ENCODE results near the gene SLC9A9. TPM values are rescaled to one million over a fixed set of nuclear protein-coding genes. Genes with fewer than 3 reads are reported as not detected.

Gene SLC9A9
- total RNA-seq, 4 donors from 2014 or later: 10.1 to 27.2 (median 16.7) TPM

- TF ChIP-seq EP300 (IDR thresholded peaks at IDR 0.05) (no peak), POLR2A (IDR thresholded peaks at IDR 0.05) (no peak), POLR2AphosphoS5 (IDR thresholded peaks at IDR 0.05) (no peak)
- ATAC-seq: no peak
- no peaks in the 10 kb centered on the region for H3K27me3 ChIP-seq
- H3K36me3 ChIP-seq: no peaks in the 10 kb centered on the region
- no peaks in the 10 kb centered on the region for H3K9me3 ChIP-seq
- 52 to 67% methylated on average over 1 to 2 of the region's 3 CpGs for WGBS, 2 donors (ENCODE audit: low coverage in 1 of 2)
- peak overlapping the region in 3 of 4 donors; percentile 55 to 72 (median 58) for H3K27ac ChIP-seq
- no peak overlapping the region for H3K4me3 ChIP-seq
- peaks cover 0 to 20% (median 7%) of the 10 kb centered on the region in 3 donors for H3K4me1 ChIP-seq
Measured at GRCh38 chr3:143242101-143242500, 606.2 kb downstream of the SLC9A9 start.

DNA sequence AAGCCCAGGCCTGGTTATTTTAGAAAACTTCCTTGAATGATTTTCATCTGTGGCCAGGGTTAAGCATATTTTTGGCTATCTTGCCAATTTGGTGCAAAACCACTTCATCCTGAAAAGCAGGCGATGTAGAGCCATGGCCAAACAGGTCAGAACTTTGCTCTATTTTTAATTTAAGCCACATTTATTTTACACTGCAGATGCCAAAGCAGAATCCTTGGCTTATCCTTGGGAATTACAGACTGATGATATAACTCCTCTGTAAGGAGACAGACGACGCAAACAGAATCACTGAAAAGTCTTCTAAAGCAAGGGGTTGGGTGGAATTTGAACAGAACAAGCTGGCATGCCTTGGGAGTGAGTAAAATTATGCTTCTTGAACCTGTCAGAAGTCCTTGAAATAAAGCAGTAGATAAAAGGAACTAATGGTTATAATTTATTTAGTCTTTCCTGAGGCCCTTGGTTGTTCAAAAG is 606.8 kb downstream of the SLC9A9 start:
- Histone ChIP-seq H3K4me1 (peaks cover 0 to 20% (median 7%) of the 10 kb centered on the region in 3 donors), H3K9me3 (no peaks in the 10 kb centered on the region), H3K36me3 (no peaks in the 10 kb centered on the region), H3K27ac (peak overlapping the region in 3 of 4 donors; percentile 55 to 72 (median 58)), H3K4me3 (no peak overlapping the region), H3K27me3 (no peaks in the 10 kb centered on the region)
- peak; percentile 59 for ATAC-seq
- TF ChIP-seq POLR2AphosphoS5 (IDR thresholded peaks at IDR 0.05): peak; percentile 52
- no peak for TF ChIP-seq POLR2A (IDR thresholded peaks at IDR 0.05)
- WGBS, 2 donors (ENCODE audit: low coverage in 1 of 2): 15 to 19% methylated on average over 3 of the region's 3 CpGs

GRCh38 chr3:143240886-143241285 is 607.4 kb downstream of the SLC9A9 start:
- no peak overlapping the region for H3K4me3 ChIP-seq
- H3K27ac ChIP-seq: peak overlapping the region in 3 of 4 donors; percentile 55 to 72 (median 58)
- no peaks in the 10 kb centered on the region for H3K36me3 ChIP-seq
- peaks cover 0 to 20% (median 7%) of the 10 kb centered on the region in 3 donors for H3K4me1 ChIP-seq
- WGBS, 2 donors (ENCODE audit: low coverage in 1 of 2): 36 to 49% methylated on average over 4 of the region's 4 CpGs
- ATAC-seq: no peak
- no peaks in the 10 kb centered on the region for H3K9me3 ChIP-seq
- no peaks in the 10 kb centered on the region for H3K27me3 ChIP-seq
- TF ChIP-seq POLR2AphosphoS5 (IDR thresholded peaks at IDR 0.05) (no peak), POLR2A (IDR thresholded peaks at IDR 0.05) (no peak), EP300 (IDR thresholded peaks at IDR 0.05) (no peak)

GRCh38 chr3:143239031-143239430 is 609.2 kb downstream of the SLC9A9 start:
- Histone ChIP-seq H3K9me3 (no peaks in the 10 kb centered on the region), H3K27ac (no peak overlapping the region), H3K4me3 (no peak overlapping the region), H3K4me1 (peaks cover 0 to 20% (median 7%) of the 10 kb centered on the region in 3 donors), H3K27me3 (no peaks in the 10 kb centered on the region), H3K36me3 (no peaks in the 10 kb centered on the region)
- no peak for ATAC-seq
- WGBS, 2 donors (ENCODE audit: low coverage in 1 of 2): 80 to 90% methylated on average over 1 to 3 of the region's 3 CpGs
- TF ChIP-seq POLR2AphosphoS5 (IDR thresholded peaks at IDR 0.05) (no peak), EP300 (IDR thresholded peaks at IDR 0.05) (no peak), CTCF (IDR thresholded peaks at IDR 0.05) (no peak), POLR2A (IDR thresholded peaks at IDR 0.05) (no peak)

- Histone ChIP-seq H3K9me3 (no peaks in the 10 kb centered on the region), H3K4me1 (peaks cover 0 to 17% (median 5%) of the 10 kb centered on the region in 3 donors), H3K36me3 (no peaks in the 10 kb centered on the region), H3K4me3 (no peak overlapping the region), H3K27me3 (no peaks in the 10 kb centered on the region), H3K27ac (no peak overlapping the region)
- no peak for ATAC-seq
- WGBS, 2 donors (ENCODE audit: low coverage in 1 of 2): 60 to 64% methylated on average over 5 to 8 of the region's 8 CpGs
- TF ChIP-seq EP300 (IDR thresholded peaks at IDR 0.05) (no peak), POLR2A (IDR thresholded peaks at IDR 0.05) (no peak), POLR2AphosphoS5 (IDR thresholded peaks at IDR 0.05) (no peak), CTCF (IDR thresholded peaks at IDR 0.05) (no peak)
Measured at GRCh38 chr3:143237077-143237627, 611.1 kb downstream of the SLC9A9 start.

GRCh38 chr3:143236226-143236964 is 611.9 kb downstream of the SLC9A9 start:
- Histone ChIP-seq H3K9me3 (no peaks in the 10 kb centered on the region), H3K36me3 (no peaks in the 10 kb centered on the region), H3K4me3 (no peak overlapping the region), H3K27me3 (no peaks in the 10 kb centered on the region), H3K27ac (no peak overlapping the region), H3K4me1 (peaks cover 0 to 9% (median 0%) of the 10 kb centered on the region in 3 donors)
- TF ChIP-seq POLR2A (IDR thresholded peaks at IDR 0.05) (no peak), POLR2AphosphoS5 (IDR thresholded peaks at IDR 0.05) (no peak), EP300 (IDR thresholded peaks at IDR 0.05) (no peak), CTCF (IDR thresholded peaks at IDR 0.05) (no peak)
- ATAC-seq: no peak
- WGBS, 2 donors (ENCODE audit: low coverage in 1 of 2): 90 to 95% methylated on average over 4 to 11 of the region's 11 CpGs

Data from gastroesophageal sphincter (tissue), 4 donors.